ENCODE measurements around the gene PHF1. TPM values are rescaled to one million over a fixed set of nuclear protein-coding genes. Genes with fewer than 3 reads are reported as not detected.
"Not testable (repeated sequence)": the region's sequence is repeated elsewhere in the genome, so short reads cannot be mapped to it uniquely, and the experiment has no call there.

The PHF1 gene
- total RNA-seq, 2 donors from 2014 or later = 71.4 to 75.7 TPM

- 94 to 98% methylated on average over 3 to 4 of the region's 4 CpGs for WGBS, 2 experiments (ENCODE audit: insufficient coverage in 1 of 2, insufficient read length in 1 of 2)
- no peak overlapping the region for H3K9ac ChIP-seq (ENCODE audit: extremely low read depth, low read length, poor library complexity, severe bottlenecking)
- H3K9me3 Mint-ChIP-seq = no peaks in the 10 kb centered on the region
- no peaks in the 10 kb centered on the region for H3K27me3 Mint-ChIP-seq (ENCODE audit: insufficient read depth)
- TF ChIP-seq CTCF (conservative IDR thresholded peaks at IDR 0.05) = no peak
- no peak overlapping the region for H3K4me3 Mint-ChIP-seq
- no peak overlapping the region for H3K27ac ChIP-seq (ENCODE audit: low read depth, low read length)
- H3K9me3 ChIP-seq (ENCODE audit: control insufficient read depth, low read length) = no peaks in the 10 kb centered on the region
- H3K4me1 Mint-ChIP-seq = peaks cover 26% of the 10 kb centered on the region
- H3K36me3 ChIP-seq (ENCODE audit: control insufficient read depth, insufficient read depth, low read length) = no peaks in the 10 kb centered on the region
- DNase-seq = no peak
- no peaks in the 10 kb centered on the region for H3K27me3 ChIP-seq (ENCODE audit: control insufficient read depth, insufficient read depth, low read length, poor library complexity, severe bottlenecking)
- no peaks in the 10 kb centered on the region for H3K36me3 Mint-ChIP-seq (ENCODE audit: low read depth)
- H3K27ac Mint-ChIP-seq = no peak overlapping the region
- H3K4me3 ChIP-seq (ENCODE audit: low read length) = no peak overlapping the region
- peaks cover 11% of the 10 kb centered on the region for H3K4me1 ChIP-seq (ENCODE audit: control insufficient read depth, insufficient read depth, low read length)
Observed at GRCh38 chr6:33377171-33377570, 33.6 kb upstream of the PHF1 start.

- not testable (repeated sequence) for H3K9me3 Mint-ChIP-seq; H3K4me1 ChIP-seq (ENCODE audit: control insufficient read depth, insufficient read depth, low read length); H3K36me3 ChIP-seq (ENCODE audit: control insufficient read depth, insufficient read depth, low read length); H3K27ac Mint-ChIP-seq; H3K9ac ChIP-seq (ENCODE audit: extremely low read depth, low read length, poor library complexity, severe bottlenecking); H3K36me3 Mint-ChIP-seq (ENCODE audit: low read depth); H3K27me3 Mint-ChIP-seq (ENCODE audit: insufficient read depth); H3K4me3 ChIP-seq (ENCODE audit: low read length); H3K4me3 Mint-ChIP-seq; DNase-seq; H3K27ac ChIP-seq (ENCODE audit: low read depth, low read length); H3K27me3 ChIP-seq (ENCODE audit: control insufficient read depth, insufficient read depth, low read length, poor library complexity, severe bottlenecking); H3K9me3 ChIP-seq (ENCODE audit: control insufficient read depth, low read length)
- 91 to 100% methylated on average over 1 to 10 of the region's 10 CpGs for WGBS, 2 experiments (ENCODE audit: insufficient coverage in 1 of 2, insufficient read length in 1 of 2)
- peaks cover 11% of the 10 kb centered on the region for H3K4me1 Mint-ChIP-seq
Observed at GRCh38 chr6:33379184-33379583, 31.6 kb upstream of the PHF1 start.

- Histone ChIP-seq H3K27ac (ENCODE audit: low read depth, low read length) (no peak overlapping the region), H3K9me3 (ENCODE audit: control insufficient read depth, low read length) (no peaks in the 10 kb centered on the region), H3K27me3 (ENCODE audit: control insufficient read depth, insufficient read depth, low read length, poor library complexity, severe bottlenecking) (no peaks in the 10 kb centered on the region), H3K36me3 (ENCODE audit: control insufficient read depth, insufficient read depth, low read length) (no peaks in the 10 kb centered on the region), H3K4me3 (ENCODE audit: low read length) (no peak overlapping the region), H3K9ac (ENCODE audit: extremely low read depth, low read length, poor library complexity, severe bottlenecking) (no peak overlapping the region), H3K4me1 (ENCODE audit: control insufficient read depth, insufficient read depth, low read length) (no peaks in the 10 kb centered on the region)
- TF ChIP-seq CTCF (conservative IDR thresholded peaks at IDR 0.05) = no peak
- no peak for DNase-seq
- H3K27ac Mint-ChIP-seq = no peak overlapping the region
- no peaks in the 10 kb centered on the region for H3K27me3 Mint-ChIP-seq (ENCODE audit: insufficient read depth)
- 93 to 100% methylated on average over 2 of the region's 2 CpGs for WGBS, 2 experiments (ENCODE audit: insufficient coverage in 1 of 2, insufficient read length in 1 of 2)
- H3K4me3 Mint-ChIP-seq = no peak overlapping the region
- no peaks in the 10 kb centered on the region for H3K9me3 Mint-ChIP-seq
- H3K36me3 Mint-ChIP-seq (ENCODE audit: low read depth) = no peaks in the 10 kb centered on the region
- peaks cover 3% of the 10 kb centered on the region for H3K4me1 Mint-ChIP-seq
Observed at GRCh38 chr6:33380272-33380981, 30.4 kb upstream of the PHF1 start.
